Peyer's patch (tissue), 4 donors: Measurements from ENCODE around the gene ZSCAN23.

Source experiments
- CTCF ChIP-seq, 6 experiments: fragments of 450-650 bp in 4 of 6; fragments of 200-600 bp in 2 of 6; sonication (generic) in 1 of 6; IDR thresholded peaks; one replicate each; pipeline ENCODE4 v1.5.1; 2017 to 2019; ENCODE audit warnings: antibody characterized with exemption in 6 of 6, mild to moderate bottlenecking in 3 of 6, moderate library complexity in 1 of 6
- POLR2A ChIP-seq, 2 donors: fragments of 450-650 bp; IDR thresholded peaks; one replicate each; pipeline ENCODE4 v1.5.1; 2017; ENCODE audit warnings: antibody characterized with exemption in 2 of 2, mild to moderate bottlenecking in 2 of 2, moderate library complexity in 2 of 2

DNA sequence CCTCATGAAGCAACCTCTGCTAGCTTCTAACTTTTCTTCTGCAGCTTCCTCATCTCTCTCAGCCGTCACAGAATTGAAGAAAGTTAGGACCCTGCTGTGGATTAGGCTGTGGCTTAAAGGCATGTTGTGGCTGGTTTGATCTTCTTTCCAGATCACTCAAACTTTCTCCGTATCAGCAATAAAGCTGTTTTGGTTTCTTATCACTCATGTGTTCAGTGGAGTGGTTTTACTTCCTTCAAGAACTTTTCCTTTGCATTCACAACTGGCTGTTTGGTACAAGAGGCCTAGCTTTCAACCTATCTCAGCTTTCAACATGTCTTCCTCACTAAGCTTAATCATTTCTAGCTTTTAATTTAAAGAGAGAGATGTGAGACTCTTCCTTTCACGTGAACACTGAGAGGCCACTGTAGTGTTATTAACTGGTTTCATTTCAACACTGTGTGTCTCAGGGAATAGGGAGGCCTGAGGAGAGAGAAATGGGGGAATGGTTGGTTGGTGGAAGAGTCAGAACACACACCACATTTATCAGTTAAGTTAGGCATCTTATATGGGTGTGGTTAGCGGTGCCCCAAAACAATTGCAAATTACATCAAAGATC lies 17.2 kb downstream of the ZSCAN23 start:
- TF ChIP-seq CTCF (IDR thresholded peaks at IDR 0.05): no peak
- no peak for TF ChIP-seq POLR2A (IDR thresholded peaks at IDR 0.05)
